Prostate gland (tissue), 2 donors: Measurements from ENCODE around the gene TAF12.

Source experiments
- CTCF ChIP-seq, 4 experiments: fragments of 200-600 bp in 2 of 4; fragments of 450-650 bp in 2 of 4; sonication (generic) in 2 of 4; IDR thresholded peaks; 1 replicate in 3 of 4; 2 replicates in 1 of 4; pipeline ENCODE4 v1.5.1; 2016 to 2019; ENCODE audit warnings: antibody characterized with exemption in 4 of 4, mild to moderate bottlenecking in 2 of 4, moderate library complexity in 2 of 4
- POLR2A ChIP-seq: fragments of 450-650 bp; IDR thresholded peaks from one replicate; pipeline ENCODE4 v1.6.1; 2016; ENCODE audit warnings: antibody characterized with exemption, mild to moderate bottlenecking
- POLR2AphosphoS5 ChIP-seq: sonication (generic); formaldehyde crosslinking; IDR thresholded peaks from one replicate; pipeline ENCODE4 v1.6.1; 2017; ENCODE audit warnings: antibody characterized with exemption

DNA sequence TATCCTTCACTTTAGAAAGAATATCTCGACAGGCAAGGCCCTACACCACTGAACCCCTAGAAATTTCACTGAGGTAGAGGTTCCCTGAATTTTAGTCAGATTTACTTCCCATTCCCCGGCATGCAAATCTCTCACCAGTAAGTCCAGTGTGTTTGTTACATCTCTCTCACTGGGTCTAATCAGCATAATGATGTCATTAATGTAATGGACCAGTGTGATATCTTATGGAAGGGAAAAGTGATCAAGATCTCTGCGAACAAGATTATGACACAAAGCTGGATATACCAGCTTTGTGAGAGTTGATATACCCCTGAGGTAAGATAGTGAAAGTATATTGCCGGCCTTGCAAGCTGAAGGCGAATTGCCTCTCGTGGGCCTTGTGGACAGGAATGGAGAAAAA is 13.5 kb upstream of the TAF12 start:
- no peak for TF ChIP-seq POLR2AphosphoS5
- no peak for TF ChIP-seq CTCF (IDR thresholded peaks at IDR 0.05)
- no peak for TF ChIP-seq POLR2A
